Gastroesophageal sphincter (tissue), 4 donors: Measurements from ENCODE around the gene NSUN2. TPM values are rescaled to one million over a fixed set of nuclear protein-coding genes. Genes with fewer than 3 reads are reported as not detected.
"Not testable (repeated sequence)": the region's sequence is repeated elsewhere in the genome, so short reads cannot be mapped to it uniquely, and the experiment has no call there.

Experiments used
- ATAC-seq: fragments of 150-250 bp; one replicate; pipeline ENCODE4 v1.9.1; 2016; ENCODE audit warnings: mild to moderate bottlenecking, moderate library complexity
- H3K27ac ChIP-seq, 4 donors: fragments of 200-600 bp; sonication (generic) in 3 of 4; 1 replicate in 3 of 4; 2 replicates in 1 of 4; pipeline ENCODE4 v1.5.1; 2016 to 2019
- H3K27me3 ChIP-seq: fragments of 200-600 bp; sonication (generic); one replicate; pipeline ENCODE4 v1.5.1; 2019
- H3K36me3 ChIP-seq, 2 donors: fragments of 200-600 bp; sonication (generic); one replicate each; pipeline ENCODE4 v1.5.1; 2019; ENCODE audit warnings: control low read depth in 1 of 2
- H3K4me1 ChIP-seq, 3 donors: fragments of 200-600 bp; sonication (generic); 1 replicate in 2 of 3; 2 replicates in 1 of 3; pipeline ENCODE4 v1.5.1; 2016 to 2019; ENCODE audit warnings: control low read depth in 2 of 3
- H3K4me3 ChIP-seq, 2 donors: fragments of 200-600 bp; sonication (generic); one replicate each; pipeline ENCODE4 v1.5.1; 2019; ENCODE audit warnings: mild to moderate bottlenecking in 1 of 2, moderate library complexity in 1 of 2
- H3K9me3 ChIP-seq, 3 donors: fragments of 200-600 bp; sonication (generic); one replicate each; pipeline ENCODE4 v1.5.1; 2017 to 2019; ENCODE audit warnings: control low read depth in 2 of 3
- CTCF ChIP-seq, 4 experiments: fragments of 200-600 bp in 2 of 4; fragments of 450-650 bp in 2 of 4; sonication (generic) in 1 of 4; IDR thresholded peaks; one replicate each; pipeline ENCODE4 v1.5.1; 2017 to 2019; ENCODE audit warnings: antibody characterized with exemption in 4 of 4, mild to moderate bottlenecking in 2 of 4, moderate library complexity in 2 of 4
- EP300 ChIP-seq: sonication (generic); formaldehyde crosslinking; IDR thresholded peaks from one replicate; pipeline ENCODE4 v1.6.1; 2017; ENCODE audit warnings: antibody characterized with exemption, mild to moderate bottlenecking
- POLR2A ChIP-seq, 2 donors: fragments of 450-650 bp; IDR thresholded peaks; one replicate each; pipeline ENCODE4 v1.6.1; 2017; ENCODE audit warnings: antibody characterized with exemption in 2 of 2, mild to moderate bottlenecking in 2 of 2, moderate library complexity in 1 of 2
- POLR2AphosphoS5 ChIP-seq: sonication (generic); formaldehyde crosslinking; IDR thresholded peaks from one replicate; pipeline ENCODE4 v1.6.1; 2017; ENCODE audit warnings: antibody characterized with exemption
- WGBS, 2 donors: methylation state at CpG; one replicate each; pipeline ENCODE4 v1.1.5; 2018; ENCODE audit warnings: low coverage in 1 of 2; 5-methylcytosine and 5-hydroxymethylcytosine counted together
- total RNA-seq, 4 donors: library from RNA; depleted of rRNA; stranded (reverse); fragments of >200 nt; gene quantifications; one replicate each; pipeline ENCODE4 v1.1.0, GENCODE V29; 2016

Gene NSUN2
- total RNA-seq, 4 donors from 2014 or later, result 34.0 to 50.3 (median 43.6) TPM

GRCh38 chr5:6574111-6574510 lies 58.7 kb downstream of the NSUN2 start:
- TF ChIP-seq CTCF (IDR thresholded peaks at IDR 0.05) (no peak), POLR2AphosphoS5 (no peak), EP300 (no peak), POLR2A (IDR thresholded peaks at IDR 0.05) (no peak)
- WGBS, 2 donors, result 42% methylated on average over 5 of the region's 11 CpGs; no CpG with 5 or more reads in 1 of the 2 donors
- Histone ChIP-seq H3K4me3 (no peak overlapping the region), H3K36me3 (no peaks in the 10 kb centered on the region), H3K27ac (no peak overlapping the region), H3K9me3 (no peaks in the 10 kb centered on the region), H3K27me3 (peaks cover 28% of the 10 kb centered on the region), H3K4me1 (no peaks in the 10 kb centered on the region)
- no peak for ATAC-seq

- H3K4me1 ChIP-seq, result no peaks in the 10 kb centered on the region
- no peaks in the 10 kb centered on the region for H3K36me3 ChIP-seq
- no peak for ATAC-seq
- no peaks in the 10 kb centered on the region for H3K9me3 ChIP-seq
- H3K27me3 ChIP-seq, result peaks cover 28% of the 10 kb centered on the region
- 51 to 53% methylated on average over 5 to 8 of the region's 12 CpGs for WGBS, 2 donors
- no peak overlapping the region for H3K27ac ChIP-seq
- H3K4me3 ChIP-seq, result no peak overlapping the region
- no peak for TF ChIP-seq CTCF (IDR thresholded peaks at IDR 0.05)
- no peak for TF ChIP-seq POLR2A (IDR thresholded peaks at IDR 0.05)
- TF ChIP-seq POLR2AphosphoS5, result no peak
- TF ChIP-seq EP300, result no peak
These were observed 59.2 kb downstream of the NSUN2 start for GRCh38 chr5:6573651-6574101.

- Histone ChIP-seq H3K27ac (no peak overlapping the region), H3K4me1 (no peaks in the 10 kb centered on the region), H3K36me3 (no peaks in the 10 kb centered on the region), H3K4me3 (no peak overlapping the region), H3K9me3 (no peaks in the 10 kb centered on the region), H3K27me3 (peaks cover 28% of the 10 kb centered on the region)
- ATAC-seq, result no peak
- WGBS, 2 donors, result 82 to 87% methylated on average over 2 to 7 of the region's 21 CpGs
- no peak for TF ChIP-seq POLR2AphosphoS5
- no peak for TF ChIP-seq EP300
- TF ChIP-seq CTCF (IDR thresholded peaks at IDR 0.05), result no peak
- no peak for TF ChIP-seq POLR2A (IDR thresholded peaks at IDR 0.05)
These were observed 59.9 kb downstream of the NSUN2 start for GRCh38 chr5:6572825-6573380.

GRCh38 chr5:6572086-6572824 lies 60.6 kb downstream of the NSUN2 start:
- no peak overlapping the region for H3K4me3 ChIP-seq
- WGBS, 2 donors, result 59% methylated on average over 4 of the region's 30 CpGs; no CpG with 5 or more reads in 1 of the 2 donors
- no peak for TF ChIP-seq POLR2A (IDR thresholded peaks at IDR 0.05)
- TF ChIP-seq EP300, result no peak
- TF ChIP-seq CTCF (IDR thresholded peaks at IDR 0.05), result no peak
- TF ChIP-seq POLR2AphosphoS5, result no peak

GRCh38 chr5:6571607-6572006 lies 61.2 kb downstream of the NSUN2 start:
- H3K9me3 ChIP-seq, H3K27ac ChIP-seq, H3K36me3 ChIP-seq, H3K4me3 ChIP-seq, ATAC-seq, H3K4me1 ChIP-seq: not testable (repeated sequence)
- WGBS, 2 donors, result 52 to 54% methylated on average over 2 of the region's 2 CpGs
- H3K27me3 ChIP-seq, result peaks cover 28% of the 10 kb centered on the region

More at GRCh38 chr5:6572086-6572824, 60.6 kb downstream of the NSUN2 start:
- Histone ChIP-seq H3K36me3 (no peaks in the 10 kb centered on the region), H3K27ac (no peak overlapping the region), H3K4me1 (no peaks in the 10 kb centered on the region), H3K9me3 (no peaks in the 10 kb centered on the region), H3K27me3 (peaks cover 28% of the 10 kb centered on the region)
- no peak for ATAC-seq
